IMR-90 (cell line): ENCODE results near the gene RFX2. TPM values are rescaled to one million over a fixed set of nuclear protein-coding genes. Genes with fewer than 3 reads are reported as not detected.

Experiments used
- ATAC-seq: fragments of 200-7000 bp; cut with Tn5 transposase; 2 replicates; pipeline ENCODE4 v1.9.1; 2020; ENCODE audit warnings: low read depth, mild to moderate bottlenecking, moderate library complexity
- BruUV-seq: library from RNA; stranded (reverse); fragments of 400-500 nt; replicated peaks from 2 replicates; lab custom pipeline; 2021; lab: Mats Ljungman, UMichigan
- CTCF ChIA-PET: fragments of 300-600 bp; formaldehyde crosslinking; extraction: SDS; loops from one replicate; lab custom pipeline; 2021; ENCODE audit warnings: antibody characterized with exemption; lab: Yijun Ruan, JAX
- POLR2A ChIA-PET: fragments of 300-600 bp; sonication (Branson Sonifier 250); formaldehyde crosslinking; loops from one replicate; lab custom pipeline; 2022; ENCODE audit warnings: antibody characterized with exemption; ENCODE audit not compliant: unreplicated experiment; lab: Charles Lee
- DNase-seq: peaks from one replicate; pipeline ENCODE4 v3.0.0; 2013
- H2AFZ ChIP-seq: replicated peaks from 2 replicates; pipeline ENCODE3; 2013; ENCODE audit warnings: low read length, mild to moderate bottlenecking; ENCODE audit not compliant: poor library complexity
- H2AK5ac ChIP-seq: 2 replicates; pipeline ENCODE4 v1.6.1; 2013; ENCODE audit warnings: low read depth, low read length, inconsistent platforms
- H2AK9ac ChIP-seq: replicated peaks from 2 replicates; pipeline ENCODE3; 2013; ENCODE audit warnings: mild to moderate bottlenecking, low read depth, low read length, moderate library complexity; ENCODE audit not compliant: poor library complexity
- H2BK120ac ChIP-seq: 2 replicates; pipeline ENCODE4 v1.6.1; 2013; ENCODE audit warnings: low read depth, low read length, inconsistent platforms
- H2BK15ac ChIP-seq: 3 replicates; pipeline ENCODE4 v1.6.1; 2013; ENCODE audit warnings: low read depth, low read length, inconsistent platforms
- H2BK20ac ChIP-seq: 2 replicates; pipeline ENCODE4 v1.6.1; 2013; ENCODE audit warnings: low read depth, mild to moderate bottlenecking, inconsistent platforms, low read length, moderate library complexity
- H2BK5ac ChIP-seq: 2 replicates; pipeline ENCODE4 v1.6.1; 2013; ENCODE audit warnings: mild to moderate bottlenecking, low read depth, low read length, inconsistent platforms; ENCODE audit not compliant: poor library complexity, severe bottlenecking
- H3K14ac ChIP-seq: replicated peaks from 2 replicates; pipeline ENCODE4 v1.6.1; 2013; ENCODE audit warnings: low read depth, low read length, inconsistent platforms
- H3K18ac ChIP-seq: 2 replicates; pipeline ENCODE4 v1.6.1; 2013; ENCODE audit warnings: low read depth, low read length, control low read depth
- H3K23ac ChIP-seq: 2 replicates; pipeline ENCODE4 v1.6.1; 2013; ENCODE audit warnings: low read depth, low read length, inconsistent platforms
- H3K27ac ChIP-seq: 2 replicates; pipeline ENCODE4 v1.5.1; 2013; ENCODE audit warnings: mild to moderate bottlenecking, control low read depth, low read length; ENCODE audit not compliant: insufficient read depth
- H3K27me3 ChIP-seq: 2 replicates; pipeline ENCODE4 v1.6.1; 2013; ENCODE audit warnings: low read length; ENCODE audit not compliant: control insufficient read depth, insufficient read depth
- H3K36me3 ChIP-seq: 2 replicates; pipeline ENCODE4 v1.6.1; 2013; ENCODE audit warnings: low read length, mixed read lengths; ENCODE audit not compliant: control insufficient read depth, insufficient read depth
- H3K4ac ChIP-seq: 2 replicates; pipeline ENCODE4 v1.6.1; 2013; ENCODE audit warnings: low read depth, low read length, inconsistent platforms
- H3K4me1 ChIP-seq: 2 replicates; pipeline ENCODE4 v1.6.1; 2013; ENCODE audit warnings: low read length, mixed read lengths; ENCODE audit not compliant: control insufficient read depth, insufficient read depth
- H3K4me2 ChIP-seq: 2 replicates; pipeline ENCODE4 v1.6.1; 2013; ENCODE audit warnings: low read depth, mild to moderate bottlenecking, control low read depth, low read length, moderate library complexity
- H3K4me3 ChIP-seq: 2 replicates; pipeline ENCODE4 v1.5.1; 2013; ENCODE audit warnings: low read depth, mild to moderate bottlenecking, control low read depth, low read length, moderate library complexity; ENCODE audit not compliant: insufficient read depth
- H3K56ac ChIP-seq: 2 replicates; pipeline ENCODE4 v1.6.1; 2013; ENCODE audit warnings: low read length, inconsistent platforms; ENCODE audit not compliant: insufficient read depth; ENCODE audit errors: extremely low read depth
- H3K79me1 ChIP-seq, 2 experiments: 2 replicates each; pipeline ENCODE4 v1.6.1; 2013; ENCODE audit warnings: low read length in 2 of 2, inconsistent platforms in 1 of 2, low read depth in 1 of 2
- H3K9ac ChIP-seq: 2 replicates; pipeline ENCODE4 v1.6.1; 2013; ENCODE audit warnings: low read depth, low read length, control low read depth
- H3K9me1 ChIP-seq: 2 replicates; pipeline ENCODE4 v1.6.1; 2013; ENCODE audit warnings: low read length, inconsistent platforms; ENCODE audit not compliant: insufficient read depth
- H3K9me3 ChIP-seq: 2 replicates; pipeline ENCODE4 v1.6.1; 2013; ENCODE audit warnings: low read length; ENCODE audit not compliant: control insufficient read depth, insufficient read depth
- H4K20me1 ChIP-seq: 2 replicates; pipeline ENCODE4 v1.6.1; 2013; ENCODE audit warnings: low read length, inconsistent platforms; ENCODE audit not compliant: insufficient read depth
- H4K5ac ChIP-seq: 2 replicates; pipeline ENCODE4 v1.6.1; 2013; ENCODE audit warnings: mild to moderate bottlenecking, low read depth, low read length, control low read depth
- H4K8ac ChIP-seq, 2 experiments: 2 replicates each; pipeline ENCODE4 v1.6.1; 2013; ENCODE audit warnings: low read depth in 2 of 2, low read length in 2 of 2, control low read depth in 1 of 2, inconsistent platforms in 1 of 2
- H4K91ac ChIP-seq: 2 replicates; pipeline ENCODE4 v1.6.1; 2013; ENCODE audit warnings: low read depth, low read length, inconsistent platforms; ENCODE audit not compliant: insufficient read depth
- BHLHE40 ChIP-seq: fragments of 150-350 bp; IDR thresholded peaks from 2 replicates; pipeline ENCODE4 v1.6.1; 2016; ENCODE audit warnings: mild to moderate bottlenecking, low read depth, low read length
- CTCF ChIP-seq: conservative IDR thresholded peaks from 2 replicates; pipeline ENCODE4 v1.5.1; 2012; ENCODE audit warnings: mild to moderate bottlenecking, low read depth, low read length, improper control_type of control experiment
- FOS ChIP-seq: fragments of 150-350 bp; IDR thresholded peaks from 2 replicates; pipeline ENCODE4 v1.6.1; 2016; ENCODE audit warnings: low read depth, low read length
- MAZ ChIP-seq: IDR thresholded peaks from 2 replicates; pipeline ENCODE4 v1.6.1; 2012; ENCODE audit warnings: low read depth, mild to moderate bottlenecking, low read length, improper control_type of control experiment, moderate library complexity, borderline replicate concordance
- MXI1 ChIP-seq: IDR thresholded peaks from 2 replicates; pipeline ENCODE4 v1.6.1; 2012; ENCODE audit warnings: low read depth, mild to moderate bottlenecking, low read length, moderate library complexity, borderline replicate concordance
- NFE2L2 ChIP-seq: fragments of 150-350 bp; IDR thresholded peaks from 2 replicates; pipeline ENCODE4 v1.6.1; 2016; ENCODE audit warnings: low read depth, mild to moderate bottlenecking, low read length
- RAD21 ChIP-seq: IDR thresholded peaks from 2 replicates; pipeline ENCODE4 v1.6.1; 2012; ENCODE audit warnings: low read length, improper control_type of control experiment
- RCOR1 ChIP-seq: IDR thresholded peaks from 2 replicates; pipeline ENCODE4 v1.6.1; 2012; ENCODE audit warnings: mild to moderate bottlenecking, low read length, improper control_type of control experiment; ENCODE audit not compliant: insufficient replicate concordance
- RFX5 ChIP-seq: IDR thresholded peaks from 2 replicates; pipeline ENCODE4 v1.8.0; 2012; ENCODE audit warnings: low read depth, mild to moderate bottlenecking, low read length, moderate library complexity
- SMC3 ChIP-seq: fragments of 150-350 bp; IDR thresholded peaks from 2 replicates; pipeline ENCODE4 v1.6.1; 2016; ENCODE audit warnings: low read depth, mild to moderate bottlenecking, antibody characterized with exemption, low read length, moderate library complexity
- WGBS, 2 experiments: methylation state at CpG; one replicate each; pipeline versions ENCODE4 v1.1.5 to v1.1.7; 2013; ENCODE audit warnings: missing lambda C conversion rate in 2 of 2; ENCODE audit not compliant: insufficient read length in 1 of 2; ENCODE audit errors: extremely low coverage in 2 of 2; 5-methylcytosine and 5-hydroxymethylcytosine counted together
- dilution Hi-C: fragments of 300-500 bp; cut with HindIII; formaldehyde crosslinking; loops from one replicate; pipeline ENCODE4 v1.14.3; 2018; ENCODE audit warnings: low sequenced_read_pairs; ENCODE audit not compliant: unreplicated experiment
- in situ Hi-C: fragments of 300-500 bp; cut with MboI; formaldehyde crosslinking; loops from 3 replicates; pipeline ENCODE4 v1.14.3; 2019; ENCODE audit warnings: low sequenced_read_pairs, inconsistent platforms, mixed read lengths
- intact Hi-C: fragments of 100-400 bp; cut with micrococcal nuclease; formaldehyde crosslinking; loops from 2 replicates; pipeline ENCODE4 v1.10.0; 2022
- polyA plus RNA-seq, 3 experiments: library from polyadenylated mRNA; depleted of rRNA; stranded (reverse); fragments of >200 nt; gene quantifications; 2 replicates each; pipeline ENCODE4 v1.2.3, GENCODE V29; 2012; ENCODE audit warnings: low replicate concordance in 1 of 3
- total RNA-seq: library from RNA; depleted of rRNA; stranded (reverse); fragments of >200 nt; gene quantifications from 2 replicates; pipeline ENCODE4 v1.2.3, GENCODE V29; 2012
- TF ChIP-seq, protein P1 (sequence below): fragments of 150-350 bp; IDR thresholded peaks from 2 replicates; pipeline ENCODE4 v1.6.1; 2016; ENCODE audit warnings: low read depth, mild to moderate bottlenecking, low read length, moderate library complexity, borderline replicate concordance
- TF ChIP-seq, protein P2 (sequence below): fragments of 150-350 bp; IDR thresholded peaks from 2 replicates; pipeline ENCODE4 v1.6.1; 2017; ENCODE audit warnings: mild to moderate bottlenecking, antibody characterized with exemption, low read length, low read depth

The RFX2 gene
- total and polyA plus RNA-seq, 2 of the 4 experiments (the other 2 are of a cell fraction), result 2.2 to 4.9 TPM

DNA sequence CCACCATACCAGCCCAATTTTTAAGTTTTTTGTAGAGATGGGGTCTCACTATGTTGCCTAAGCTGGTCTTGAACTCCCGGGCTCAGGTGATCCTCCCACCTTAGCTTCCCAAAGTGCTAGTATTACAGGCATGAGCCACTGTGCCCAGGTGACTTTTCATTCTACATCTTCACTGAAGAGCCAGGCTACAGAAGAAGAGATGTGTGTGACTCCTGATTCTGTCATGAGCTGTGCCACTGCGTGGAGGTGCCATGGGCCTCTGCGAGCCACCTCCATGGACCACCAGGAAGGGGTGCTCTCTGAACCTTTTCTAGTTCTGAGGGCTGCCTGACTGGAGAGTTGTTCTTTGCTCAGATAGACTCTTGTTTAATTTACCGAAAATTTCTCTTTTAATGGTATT, 75.8 kb downstream of the RFX2 start:
- Histone ChIP-seq H4K5ac (no peak overlapping the region), H2BK5ac (no peak overlapping the region), H3K27ac (no peak overlapping the region), H3K9me3 (peaks cover 2% of the 10 kb centered on the region; the same call in 1 of the 2 replicates), H3K14ac (no peak overlapping the region), H3K27me3 (no peaks in the 10 kb centered on the region), H2AFZ (no peak overlapping the region), H3K4ac (no peak overlapping the region), H4K91ac (no peak overlapping the region), H3K4me2 (no peak overlapping the region), H2BK120ac (no peak overlapping the region), H4K8ac (no peak overlapping the region), H3K56ac (no peak overlapping the region), H3K36me3 (no peaks in the 10 kb centered on the region), H3K18ac (no peak overlapping the region), H2BK15ac (no peak overlapping the region), H3K23ac (no peak overlapping the region), H2AK5ac (no peak overlapping the region), H2BK20ac (no peak overlapping the region), H4K20me1 (no peaks in the 10 kb centered on the region), H3K79me1 (no peaks in the 10 kb centered on the region), H3K9me1 (no peaks in the 10 kb centered on the region), H2AK9ac (no peak overlapping the region), H3K4me1 (peaks cover 4% of the 10 kb centered on the region; the same call in 1 of the 2 replicates), H3K9ac (no peak overlapping the region), H3K4me3 (no peak overlapping the region)
- no peak for ATAC-seq
- ChIA-PET POLR2A (no interaction called here), CTCF (no interaction called here)
- no peak for TF ChIP-seq BHLHE40
- TF ChIP-seq MXI1, result no peak
- TF ChIP-seq, protein P1, sequence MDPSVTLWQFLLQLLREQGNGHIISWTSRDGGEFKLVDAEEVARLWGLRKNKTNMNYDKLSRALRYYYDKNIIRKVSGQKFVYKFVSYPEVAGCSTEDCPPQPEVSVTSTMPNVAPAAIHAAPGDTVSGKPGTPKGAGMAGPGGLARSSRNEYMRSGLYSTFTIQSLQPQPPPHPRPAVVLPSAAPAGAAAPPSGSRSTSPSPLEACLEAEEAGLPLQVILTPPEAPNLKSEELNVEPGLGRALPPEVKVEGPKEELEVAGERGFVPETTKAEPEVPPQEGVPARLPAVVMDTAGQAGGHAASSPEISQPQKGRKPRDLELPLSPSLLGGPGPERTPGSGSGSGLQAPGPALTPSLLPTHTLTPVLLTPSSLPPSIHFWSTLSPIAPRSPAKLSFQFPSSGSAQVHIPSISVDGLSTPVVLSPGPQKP, result no peak
- no peak for TF ChIP-seq RFX5
- no peak for TF ChIP-seq RAD21
- no peak for TF ChIP-seq FOS
- TF ChIP-seq NFE2L2, result no peak
- TF ChIP-seq SMC3, result no peak
- TF ChIP-seq CTCF, result no peak
- TF ChIP-seq RCOR1, result no peak
- TF ChIP-seq, protein P2, sequence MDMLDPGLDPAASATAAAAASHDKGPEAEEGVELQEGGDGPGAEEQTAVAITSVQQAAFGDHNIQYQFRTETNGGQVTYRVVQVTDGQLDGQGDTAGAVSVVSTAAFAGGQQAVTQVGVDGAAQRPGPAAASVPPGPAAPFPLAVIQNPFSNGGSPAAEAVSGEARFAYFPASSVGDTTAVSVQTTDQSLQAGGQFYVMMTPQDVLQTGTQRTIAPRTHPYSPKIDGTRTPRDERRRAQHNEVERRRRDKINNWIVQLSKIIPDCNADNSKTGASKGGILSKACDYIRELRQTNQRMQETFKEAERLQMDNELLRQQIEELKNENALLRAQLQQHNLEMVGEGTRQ, result no peak
- no peak for TF ChIP-seq MAZ
- no peak for DNase-seq
- intact Hi-C loops (no loop called here), dilution Hi-C loops (no loop called here), in situ Hi-C loops (no loop called here)
- no TSS peak for BruUV-seq
- no CpG with 5 or more reads among the region's 4 CpGs for WGBS, 2 experiments
